ENCODE measurements around the gene JAKMIP1.

DNA sequence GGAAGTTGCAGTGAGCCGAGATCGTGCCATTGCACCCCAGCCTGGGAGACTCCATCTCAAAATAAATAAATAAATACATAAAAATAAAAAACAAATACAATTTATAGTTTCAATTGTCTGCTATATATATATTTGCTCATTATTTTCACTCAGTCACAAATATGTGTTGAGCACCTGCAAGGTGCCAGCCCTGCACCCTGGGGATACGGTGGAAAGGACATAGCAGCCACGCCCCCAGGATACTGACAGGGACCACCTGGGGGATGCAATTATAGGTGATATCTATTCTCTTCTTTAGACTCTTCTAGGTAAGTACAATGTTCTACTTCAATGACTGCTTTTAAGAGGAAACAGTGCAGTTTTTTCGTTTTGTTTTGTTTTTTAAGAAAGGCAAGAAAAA lies 85.0 kb downstream of the JAKMIP1 start:
- TF ChIP-seq, protein P1, sequence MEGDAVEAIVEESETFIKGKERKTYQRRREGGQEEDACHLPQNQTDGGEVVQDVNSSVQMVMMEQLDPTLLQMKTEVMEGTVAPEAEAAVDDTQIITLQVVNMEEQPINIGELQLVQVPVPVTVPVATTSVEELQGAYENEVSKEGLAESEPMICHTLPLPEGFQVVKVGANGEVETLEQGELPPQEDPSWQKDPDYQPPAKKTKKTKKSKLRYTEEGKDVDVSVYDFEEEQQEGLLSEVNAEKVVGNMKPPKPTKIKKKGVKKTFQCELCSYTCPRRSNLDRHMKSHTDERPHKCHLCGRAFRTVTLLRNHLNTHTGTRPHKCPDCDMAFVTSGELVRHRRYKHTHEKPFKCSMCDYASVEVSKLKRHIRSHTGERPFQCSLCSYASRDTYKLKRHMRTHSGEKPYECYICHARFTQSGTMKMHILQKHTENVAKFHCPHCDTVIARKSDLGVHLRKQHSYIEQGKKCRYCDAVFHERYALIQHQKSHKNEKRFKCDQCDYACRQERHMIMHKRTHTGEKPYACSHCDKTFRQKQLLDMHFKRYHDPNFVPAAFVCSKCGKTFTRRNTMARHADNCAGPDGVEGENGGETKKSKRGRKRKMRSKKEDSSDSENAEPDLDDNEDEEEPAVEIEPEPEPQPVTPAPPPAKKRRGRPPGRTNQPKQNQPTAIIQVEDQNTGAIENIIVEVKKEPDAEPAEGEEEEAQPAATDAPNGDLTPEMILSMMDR (IDR thresholded peaks at IDR 0.05): no peak
- TF ChIP-seq POLR2A (IDR thresholded peaks at IDR 0.05): no peak
